Measurements from ENCODE around the gene CCDC69. TPM values are rescaled to one million over a fixed set of nuclear protein-coding genes. Genes with fewer than 3 reads are reported as not detected.
"Not testable (repeated sequence)": the region's sequence is repeated elsewhere in the genome, so short reads cannot be mapped to it uniquely, and the experiment has no call there.

The CCDC69 gene
- total RNA-seq, 6 experiments from 2014 or later = 11.8 to 30.9 (median 22.9) TPM

GRCh38 chr5:151244206-151244605 lies 20.3 kb upstream of the CCDC69 start:
- Histone ChIP-seq H3K4me1 (peaks cover 0 to 6% (median 2%) of the 10 kb centered on the region in 4 donors), H3K27ac (no peak overlapping the region), H3K27me3 (no peaks in the 10 kb centered on the region), H3K4me3 (no peak overlapping the region), H3K9me3 (no peaks in the 10 kb centered on the region), H3K36me3 (no peaks in the 10 kb centered on the region)
- WGBS (ENCODE audit: insufficient coverage, low coverage, low lambda C conversion rate, missing lambda C conversion rate) = no CpG with 5 or more reads among the region's 3 CpGs
- intact Hi-C loops (cut with DNase I) = loop anchor here in 1 of 2 donors (10.0 kb wide), 1 partner anchor 119 kb away; no protein-coding TSS in a partner anchor
- no peak for TF ChIP-seq POLR2A (IDR thresholded peaks at IDR 0.05)
- TF ChIP-seq CTCF (IDR thresholded peaks at IDR 0.05) = no peak
- ATAC-seq (no peak), DNase-seq (no peak)

- intact Hi-C loops (cut with DNase I) = loop anchor here in 1 of 2 donors (10.0 kb wide), 1 partner anchor 119 kb away; no protein-coding TSS in a partner anchor
- H3K4me3 ChIP-seq = no peak overlapping the region
These were observed 19.7 kb upstream of the CCDC69 start for GRCh38 chr5:151243564-151243963.

GRCh38 chr5:151243127-151243526 lies 19.2 kb upstream of the CCDC69 start:
- intact Hi-C loops (cut with DNase I) = loop anchor here in 1 of 2 donors (10.0 kb wide), 1 partner anchor 118 kb away; no protein-coding TSS in a partner anchor
- Histone ChIP-seq H3K27ac (no peak overlapping the region), H3K9me3 (no peaks in the 10 kb centered on the region), H3K4me1 (no peaks in the 10 kb centered on the region), H3K36me3 (no peaks in the 10 kb centered on the region), H3K4me3 (no peak overlapping the region), H3K27me3 (no peaks in the 10 kb centered on the region)
- no peak for DNase-seq
- 80% methylated on average over 2 of the region's 4 CpGs for WGBS (ENCODE audit: insufficient coverage, low coverage, low lambda C conversion rate, missing lambda C conversion rate)
- TF ChIP-seq POLR2A (IDR thresholded peaks at IDR 0.05) (no peak), CTCF (IDR thresholded peaks at IDR 0.05) (no peak)
- ATAC-seq = no peak

More at GRCh38 chr5:151243564-151243963, 19.7 kb upstream of the CCDC69 start:
- Histone ChIP-seq H3K4me1 (no peaks in the 10 kb centered on the region), H3K36me3 (no peaks in the 10 kb centered on the region), H3K27ac (no peak overlapping the region), H3K9me3 (no peaks in the 10 kb centered on the region), H3K27me3 (no peaks in the 10 kb centered on the region)
- ATAC-seq (no peak), DNase-seq (no peak)
- TF ChIP-seq POLR2A (IDR thresholded peaks at IDR 0.05) (no peak), CTCF (IDR thresholded peaks at IDR 0.05) (no peak)
- WGBS (ENCODE audit: insufficient coverage, low coverage, low lambda C conversion rate, missing lambda C conversion rate) = 94% methylated on average over 4 of the region's 4 CpGs

GRCh38 chr5:151240924-151241635 lies 17.2 kb upstream of the CCDC69 start:
- ATAC-seq = no peak
- TF ChIP-seq CTCF (IDR thresholded peaks at IDR 0.05) = no peak
- TF ChIP-seq POLR2A (IDR thresholded peaks at IDR 0.05) = no peak
- Histone ChIP-seq H3K36me3 (no peaks in the 10 kb centered on the region), H3K4me3 (no peak overlapping the region), H3K9me3 (no peaks in the 10 kb centered on the region), H3K4me1 (no peaks in the 10 kb centered on the region), H3K27ac (no peak overlapping the region), H3K27me3 (no peaks in the 10 kb centered on the region)
- no peak for DNase-seq
- intact Hi-C loops (cut with DNase I) = loop anchor here in 1 of 2 donors (10.0 kb wide), 1 partner anchor 116 kb away; no protein-coding TSS in a partner anchor
- WGBS (ENCODE audit: insufficient coverage, low coverage, low lambda C conversion rate, missing lambda C conversion rate) = 68% methylated on average over 2 of the region's 2 CpGs

- not testable (repeated sequence) for ATAC-seq, H3K27ac ChIP-seq, H3K4me3 ChIP-seq, DNase-seq, H3K4me1 ChIP-seq, H3K27me3 ChIP-seq, H3K36me3 ChIP-seq, H3K9me3 ChIP-seq
- 66% methylated on average over 7 of the region's 10 CpGs for WGBS (ENCODE audit: insufficient coverage, low coverage, low lambda C conversion rate, missing lambda C conversion rate)
- intact Hi-C loops (cut with DNase I) = loop anchor here in 1 of 2 donors (10.0 kb wide), 1 partner anchor 116 kb away; no protein-coding TSS in a partner anchor
These were observed 16.5 kb upstream of the CCDC69 start for GRCh38 chr5:151240268-151240835.
